Loucy (cell line): ENCODE data around the gene GORASP2.

ENCODE experiments used
- EZH2phosphoT487 ChIP-seq: fragments of 200-600 bp; IDR thresholded peaks from 2 replicates; pipeline ENCODE4 v1.6.1; 2018; ENCODE audit warnings: antibody characterized with exemption, mild to moderate bottlenecking, moderate library complexity, borderline replicate concordance
- TF ChIP-seq, protein P1 (sequence below): fragments of 200-600 bp; sonication (generic); conservative IDR thresholded peaks from 2 replicates; pipeline ENCODE4 v1.5.1; 2014; ENCODE audit warnings: mild to moderate bottlenecking, antibody characterized with exemption, low read length

DNA sequence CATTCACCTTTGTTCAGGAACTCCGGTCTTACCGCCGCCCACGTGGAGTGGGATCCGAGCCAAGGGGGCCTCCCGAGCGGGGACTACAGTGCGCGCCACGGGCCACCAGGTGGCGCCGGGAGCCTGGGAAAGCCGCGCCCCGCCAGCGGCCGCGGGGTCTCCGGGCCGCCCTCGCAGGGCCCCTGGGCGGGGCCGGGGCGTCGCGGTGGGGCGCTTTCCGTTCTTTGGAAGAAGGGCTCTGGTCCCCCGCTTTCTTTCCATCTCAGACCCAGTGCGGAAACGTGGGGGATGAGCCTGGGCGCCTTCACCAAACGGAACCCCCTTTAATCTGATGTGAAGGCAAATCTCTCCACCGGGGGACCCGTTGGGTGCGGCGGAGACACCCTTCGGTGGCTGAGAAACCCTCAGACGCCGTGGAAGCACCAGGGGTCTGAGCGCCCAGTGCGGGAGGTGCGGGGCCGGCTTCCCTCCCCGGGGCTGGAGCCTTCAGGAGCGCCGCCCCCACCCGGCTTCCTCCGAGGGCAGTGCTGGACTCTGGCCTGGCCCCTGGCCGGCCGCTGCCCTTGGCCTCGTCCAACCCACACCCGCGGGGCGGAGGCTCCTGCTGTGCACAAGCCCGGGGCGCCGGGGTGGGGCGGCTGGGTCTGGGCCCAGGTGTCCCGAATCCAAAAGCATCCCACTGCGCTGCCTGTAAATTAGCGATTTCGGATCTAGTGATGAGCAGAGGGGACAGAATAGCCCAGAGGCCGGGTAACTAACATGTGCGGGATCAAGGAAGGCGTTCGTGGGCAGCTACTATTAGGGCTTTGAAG lies 44.6 kb downstream of the GORASP2 start:
- TF ChIP-seq EZH2phosphoT487 = no peak
- TF ChIP-seq, protein P1, sequence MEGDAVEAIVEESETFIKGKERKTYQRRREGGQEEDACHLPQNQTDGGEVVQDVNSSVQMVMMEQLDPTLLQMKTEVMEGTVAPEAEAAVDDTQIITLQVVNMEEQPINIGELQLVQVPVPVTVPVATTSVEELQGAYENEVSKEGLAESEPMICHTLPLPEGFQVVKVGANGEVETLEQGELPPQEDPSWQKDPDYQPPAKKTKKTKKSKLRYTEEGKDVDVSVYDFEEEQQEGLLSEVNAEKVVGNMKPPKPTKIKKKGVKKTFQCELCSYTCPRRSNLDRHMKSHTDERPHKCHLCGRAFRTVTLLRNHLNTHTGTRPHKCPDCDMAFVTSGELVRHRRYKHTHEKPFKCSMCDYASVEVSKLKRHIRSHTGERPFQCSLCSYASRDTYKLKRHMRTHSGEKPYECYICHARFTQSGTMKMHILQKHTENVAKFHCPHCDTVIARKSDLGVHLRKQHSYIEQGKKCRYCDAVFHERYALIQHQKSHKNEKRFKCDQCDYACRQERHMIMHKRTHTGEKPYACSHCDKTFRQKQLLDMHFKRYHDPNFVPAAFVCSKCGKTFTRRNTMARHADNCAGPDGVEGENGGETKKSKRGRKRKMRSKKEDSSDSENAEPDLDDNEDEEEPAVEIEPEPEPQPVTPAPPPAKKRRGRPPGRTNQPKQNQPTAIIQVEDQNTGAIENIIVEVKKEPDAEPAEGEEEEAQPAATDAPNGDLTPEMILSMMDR = peak; percentile 87
